NCI-H1417 treated with DMSO at 0.1 percent for 48 hours (cell line): ENCODE measurements around the gene HOXA5.
A peak's percentile ranks its signal among the peaks of the same experiment; 100 is the strongest.

Source experiments
- DNase-seq: peaks from one replicate; lab custom pipeline; 2025; lab: John Stamatoyannopoulos, UW

Gene HOXA5

DNA sequence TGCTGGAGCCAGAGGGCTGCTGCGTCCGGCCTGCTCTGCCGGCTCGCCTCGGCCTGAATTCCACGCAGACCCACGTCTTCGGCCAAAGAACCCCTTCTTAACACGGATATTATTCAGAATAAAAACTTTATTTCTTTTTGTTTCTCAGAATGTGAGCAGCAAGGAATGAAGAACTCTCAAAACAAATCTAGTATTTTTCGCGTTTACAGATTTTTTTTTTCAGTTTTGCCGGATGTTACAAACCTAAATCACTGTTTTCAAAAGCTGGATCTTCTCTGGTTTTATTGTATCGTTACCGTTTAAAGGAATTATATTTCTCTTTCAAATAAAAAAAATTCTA lies 36.6 kb downstream of the HOXA5 start:
- DNase-seq: no peak

GRCh38 chr7:27106181-27106900 lies 37.1 kb downstream of the HOXA5 start:
- no peak for DNase-seq

DNA sequence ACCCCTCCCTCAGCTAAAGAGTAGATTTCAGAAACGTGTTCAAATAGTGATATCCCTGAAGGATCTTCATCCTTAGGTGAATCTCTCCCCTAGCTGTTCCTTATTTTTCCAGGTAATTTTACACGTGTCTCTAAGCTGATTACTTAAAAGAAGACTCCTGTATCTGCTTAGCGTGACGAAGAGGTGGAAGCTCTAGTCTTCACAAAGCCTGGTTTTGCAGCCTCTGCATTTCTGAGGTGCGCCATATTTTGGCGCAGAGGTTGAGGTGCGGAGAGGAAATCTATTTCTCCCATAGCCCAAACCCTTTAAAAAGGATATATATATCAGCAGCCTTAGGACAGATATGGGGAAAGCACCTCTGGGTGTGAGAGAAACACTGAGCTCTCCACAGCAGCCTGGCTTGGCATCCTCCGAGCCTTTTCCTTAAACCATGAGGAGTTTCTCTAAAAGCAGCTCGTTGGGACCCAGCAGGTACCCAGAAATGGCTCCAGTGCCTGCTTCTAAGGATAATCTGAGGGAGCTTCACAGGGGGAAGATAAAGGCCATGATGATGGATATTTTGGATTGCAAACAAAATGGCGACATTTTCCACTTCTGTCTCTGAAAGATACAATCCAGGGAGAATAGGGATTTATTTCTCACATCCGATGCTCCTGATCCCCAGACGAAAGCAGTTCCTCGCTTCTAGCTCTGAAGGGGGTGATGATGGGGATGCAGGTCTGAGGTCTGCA lies 38.0 kb downstream of the HOXA5 start:
- no peak for DNase-seq

GRCh38 chr7:27104341-27105058 lies 39.0 kb downstream of the HOXA5 start:
- no peak for DNase-seq

GRCh38 chr7:27103489-27104226 lies 39.8 kb downstream of the HOXA5 start:
- DNase-seq: no peak

GRCh38 chr7:27102581-27103442 lies 40.7 kb downstream of the HOXA5 start, which contains the start of gene HOXA2:
HOXA2 (minus strand) TSS chr7:27102683; CDS start chr7:27102500, 183 bp downstream.
- no peak for DNase-seq

DNA sequence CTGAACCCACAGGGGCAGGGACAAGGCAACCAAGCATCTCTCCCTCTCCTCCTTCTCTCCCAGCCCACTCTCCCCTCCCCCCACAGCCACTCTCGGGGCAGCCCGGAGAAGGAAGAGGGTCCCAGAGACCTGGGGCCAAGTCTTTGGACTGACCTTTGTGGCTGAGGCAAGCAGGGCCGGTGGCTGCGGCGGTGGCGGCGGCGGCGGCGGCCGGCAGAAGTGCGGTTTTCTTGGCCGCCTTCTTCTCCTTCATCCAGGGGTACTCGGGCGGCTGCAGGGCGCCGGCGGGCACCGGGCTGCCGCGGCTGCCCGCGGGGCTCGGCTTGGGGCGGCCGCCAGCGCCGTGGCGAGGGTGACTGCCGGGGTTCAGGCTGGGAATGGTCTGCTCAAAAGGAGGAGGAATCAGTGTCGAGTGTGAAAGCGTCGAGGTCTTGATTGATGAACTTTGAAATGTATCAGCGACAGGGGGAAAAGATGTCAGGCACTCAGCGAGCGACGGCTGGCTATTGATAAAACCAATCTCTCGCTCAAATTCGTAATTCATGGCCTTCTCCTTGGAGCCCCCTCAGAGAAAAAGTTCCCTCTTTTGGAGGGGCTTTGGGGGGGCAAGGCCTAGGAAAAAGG lies 41.4 kb downstream of the HOXA5 start:
- DNase-seq: no peak

DNA sequence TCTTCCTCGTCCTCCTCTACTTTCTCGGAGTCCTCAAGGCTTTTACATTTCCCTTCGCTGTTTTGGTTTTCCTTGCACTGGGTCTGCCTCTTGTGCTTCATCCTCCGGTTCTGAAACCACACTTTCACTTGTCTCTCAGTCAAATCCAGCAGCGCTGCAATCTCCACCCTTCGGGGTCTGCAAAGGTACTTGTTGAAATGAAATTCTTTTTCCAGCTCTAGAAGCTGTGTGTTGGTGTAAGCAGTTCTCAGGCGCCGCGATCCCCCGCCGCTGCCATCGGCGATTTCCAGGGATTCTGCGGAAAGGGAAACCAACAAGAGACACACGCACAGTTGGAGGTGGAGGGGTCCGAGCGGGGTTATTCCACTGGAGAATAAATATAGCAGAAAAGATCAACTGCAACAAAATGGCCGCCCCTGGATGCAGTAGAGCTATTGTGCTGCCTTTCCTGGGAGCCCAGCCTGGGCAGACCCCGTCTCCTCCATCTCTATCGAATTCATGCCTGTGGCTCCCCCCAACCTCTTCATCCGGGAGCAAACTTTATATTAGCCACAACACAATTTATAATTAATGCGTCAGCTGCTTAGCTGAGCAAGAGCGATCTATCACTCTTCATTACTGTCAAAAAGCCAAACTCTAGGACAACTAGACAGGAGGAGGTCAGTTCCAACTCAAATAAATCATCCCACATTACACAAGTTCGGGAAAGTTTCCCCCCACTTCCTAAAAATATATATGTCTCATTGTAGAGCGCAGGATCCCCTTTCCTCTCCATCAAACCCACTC lies 42.1 kb downstream of the HOXA5 start:
- DNase-seq: no peak

DNA sequence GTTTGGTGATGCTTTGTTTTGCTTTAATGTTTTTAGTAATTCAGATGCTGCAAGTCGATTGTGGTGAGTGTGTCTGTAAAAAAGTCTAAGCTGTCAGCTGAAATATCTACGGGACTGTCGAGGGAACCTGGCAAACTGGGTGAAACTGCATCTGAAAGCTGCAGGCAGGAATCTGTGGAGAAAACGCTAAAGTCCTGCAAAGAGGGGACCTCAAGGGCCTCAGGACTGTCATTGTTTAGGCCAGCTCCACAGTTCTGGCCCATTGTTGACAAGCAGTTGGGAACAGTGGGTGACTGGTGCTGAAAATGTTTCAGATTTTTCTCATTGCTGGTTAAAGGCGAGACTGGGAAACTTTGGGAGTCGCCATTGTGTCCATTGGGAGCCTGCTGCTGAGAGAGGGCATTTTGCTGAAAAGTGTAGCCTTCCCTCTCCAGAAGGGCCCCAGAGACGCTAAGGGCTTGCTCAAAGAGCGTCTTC lies 42.7 kb downstream of the HOXA5 start:
- DNase-seq: no peak

GRCh38 chr7:27099453-27100370 lies 43.8 kb downstream of the HOXA5 start:
- no peak for DNase-seq

DNA sequence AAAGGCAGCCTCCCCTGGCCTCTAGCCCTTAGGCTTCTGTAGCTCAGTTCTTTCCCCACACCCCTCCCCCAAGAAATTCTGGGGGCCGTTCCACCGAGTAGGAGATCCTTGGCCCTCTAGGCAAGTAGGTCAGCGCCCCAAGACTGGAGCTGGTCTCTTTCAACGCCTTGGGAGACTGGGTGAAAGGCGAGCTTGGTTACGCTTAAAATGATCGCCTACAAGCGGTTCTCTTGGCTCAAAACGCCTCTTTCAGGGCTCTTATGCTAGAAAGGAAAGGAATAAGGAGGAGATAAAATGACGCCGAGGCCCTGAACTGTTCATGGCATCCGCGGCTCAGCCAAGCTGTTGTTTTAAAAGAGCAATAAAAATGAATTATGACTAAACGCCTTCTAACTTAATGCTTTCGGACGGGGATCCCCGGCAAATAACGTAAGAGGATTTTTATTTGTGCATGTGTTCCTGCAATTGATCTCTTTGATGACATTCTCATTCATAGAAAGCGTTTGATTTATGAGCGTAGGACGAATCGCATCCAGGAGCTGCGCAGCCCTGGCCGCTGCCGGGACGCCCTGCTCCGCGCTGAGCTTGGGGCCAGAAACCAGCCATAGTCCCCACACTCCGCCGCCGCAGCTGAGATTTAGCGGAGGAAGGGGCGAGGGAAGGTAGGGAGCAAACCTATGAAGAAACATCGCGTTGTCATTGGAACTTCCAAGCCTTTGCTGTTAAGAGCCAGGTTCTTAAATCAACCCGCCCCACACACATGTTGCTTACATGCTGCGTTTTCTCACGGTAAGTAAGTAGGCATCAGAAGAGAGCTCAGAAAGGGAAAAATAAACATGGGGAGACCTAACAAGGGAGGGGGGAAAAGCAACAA lies 44.7 kb downstream of the HOXA5 start:
- DNase-seq: no peak

DNA sequence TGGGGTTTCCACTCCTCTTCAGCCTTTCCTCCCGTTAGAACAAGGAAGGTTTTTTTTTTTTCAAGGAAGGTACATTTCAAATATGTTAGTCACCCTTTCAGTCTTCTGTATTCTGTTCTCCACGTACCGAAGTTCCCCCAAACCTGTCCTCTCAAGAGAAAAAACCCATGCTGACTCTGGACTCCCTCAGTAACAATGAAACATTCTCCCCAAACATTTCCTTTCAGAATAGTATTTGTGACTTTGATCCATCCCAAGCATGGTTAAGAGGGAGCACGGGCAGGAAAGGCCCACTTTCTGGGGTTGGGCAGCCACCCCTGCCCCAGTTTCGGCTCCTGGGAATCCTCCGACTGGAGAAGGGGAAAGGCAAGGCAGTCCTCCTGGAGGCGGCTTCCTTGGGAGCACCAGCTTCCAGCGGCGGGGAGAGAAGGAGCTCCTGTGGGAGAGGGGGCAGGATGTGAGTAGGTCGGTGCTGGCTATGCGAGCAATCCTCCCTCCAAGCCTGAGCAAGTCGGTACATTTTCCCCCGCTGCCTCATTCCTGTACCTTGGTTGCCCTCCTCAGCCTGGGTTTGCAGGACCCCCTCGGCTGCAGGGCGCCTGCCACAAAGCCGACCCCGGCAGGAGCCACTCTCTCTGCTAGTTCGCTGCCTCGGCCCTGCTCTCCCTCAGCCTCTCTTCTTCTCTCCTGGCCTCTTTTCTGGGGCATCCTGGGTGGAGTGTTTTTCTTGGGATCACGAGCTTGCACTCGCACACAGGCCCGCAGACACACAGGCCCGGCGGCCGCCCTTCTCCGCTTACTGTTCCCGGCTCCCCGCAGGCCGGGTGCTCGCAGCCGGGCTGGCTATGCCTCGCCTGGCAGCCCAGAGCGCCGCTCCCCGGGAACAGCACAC lies 45.5 kb downstream of the HOXA5 start:
- DNase-seq: no peak

DNA sequence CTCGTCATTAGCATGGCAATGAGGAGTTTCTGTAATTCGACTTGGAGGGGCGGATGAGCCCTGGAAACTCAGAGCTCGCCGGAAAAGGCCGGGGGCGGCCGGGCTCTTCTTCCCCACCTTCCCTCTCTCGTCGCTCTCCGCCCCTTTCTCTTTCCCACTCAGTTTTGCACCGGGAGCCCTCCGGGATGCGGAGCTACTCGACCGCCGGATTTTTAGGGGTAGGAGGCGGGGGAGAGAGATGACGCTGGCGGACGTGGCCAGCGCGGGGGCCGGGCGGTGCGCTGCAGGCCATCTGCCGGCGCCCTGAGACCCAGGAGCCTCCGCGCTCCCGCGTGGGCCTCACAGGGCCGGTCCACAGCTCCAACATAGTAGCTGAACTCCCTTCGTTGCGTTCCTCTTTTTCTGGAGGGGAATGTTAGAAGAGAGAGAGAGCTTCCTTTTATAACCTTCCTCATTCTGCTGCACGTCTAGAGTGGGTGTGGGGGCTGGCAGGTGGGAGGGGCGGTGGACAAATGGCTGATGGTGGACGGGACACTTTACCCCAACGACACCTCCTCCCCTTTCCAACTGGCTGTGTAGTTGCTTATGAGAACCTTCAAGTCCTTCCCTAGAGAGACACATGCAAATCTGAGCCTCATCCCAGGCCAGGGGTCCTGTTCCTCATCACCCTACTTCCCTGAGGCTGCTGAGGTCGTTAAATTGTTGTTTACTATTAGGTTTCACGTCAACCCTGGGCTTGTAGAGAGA lies 46.5 kb downstream of the HOXA5 start:
- DNase-seq: no peak

DNA sequence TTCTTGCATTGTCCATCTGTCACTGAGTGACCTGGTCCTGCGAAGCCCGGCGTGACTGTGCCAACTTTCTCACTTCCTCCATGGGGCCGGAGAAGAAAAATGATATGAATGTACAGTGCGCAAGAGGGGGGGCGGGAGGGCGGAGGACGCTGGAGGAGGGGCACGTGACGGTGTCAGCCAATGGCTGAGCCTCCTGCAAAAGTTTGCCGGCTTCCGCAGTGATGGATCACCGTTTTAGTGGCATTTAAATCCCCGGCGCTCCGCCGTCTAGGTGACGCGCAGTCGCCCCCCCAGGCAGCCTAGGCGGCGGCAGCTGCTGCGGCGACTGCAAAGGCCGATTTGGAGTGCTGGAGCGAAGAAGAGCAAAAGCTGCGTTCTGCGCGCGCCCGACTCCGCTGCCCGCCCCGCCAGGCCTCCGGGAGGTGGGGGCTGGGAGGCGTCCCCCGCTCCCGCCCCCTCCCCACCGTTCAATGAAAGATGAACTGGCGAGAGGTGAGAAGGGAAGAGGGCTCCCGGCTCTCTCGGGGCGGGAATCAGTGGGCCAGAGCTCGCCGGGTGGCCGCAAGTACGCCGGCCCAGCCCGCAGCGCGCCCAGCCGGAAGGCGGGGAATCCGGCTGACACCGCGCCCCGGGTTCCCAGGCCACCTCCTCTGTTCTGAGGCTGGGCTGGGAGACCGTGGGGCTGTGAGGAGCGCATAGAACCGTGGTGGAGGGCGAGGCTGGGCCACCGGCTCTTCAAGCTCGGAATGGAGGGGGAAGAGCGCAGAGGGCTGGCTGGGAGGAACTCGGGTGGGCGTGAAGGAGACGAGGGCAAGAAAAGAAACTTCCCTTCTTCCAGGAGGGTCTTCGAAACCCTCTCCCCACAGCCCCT lies 47.3 kb downstream of the HOXA5 start, which contains the start of gene HOXA1:
Gene HOXA1 (minus strand): TSS at position 104 of the 871 bp plus-strand sequence. CDS start 88 bp downstream, at position 16.
- peak; percentile 83 for DNase-seq
